NT2/D1 (cell line): ENCODE measurements around the gene RBP5.

ENCODE experiments used
- DNase-seq: peaks from one replicate; pipeline ENCODE4 v3.0.0-alpha.2; 2011; ENCODE audit warnings: low read depth, low spot score
- H3K27me3 ChIP-seq: 2 replicates; pipeline ENCODE4 v1.6.0; 2011; ENCODE audit warnings: mild to moderate bottlenecking; ENCODE audit not compliant: insufficient read length, insufficient read depth
- H3K36me3 ChIP-seq: 2 replicates; pipeline ENCODE4 v1.6.1; 2011; ENCODE audit warnings: mild to moderate bottlenecking, low read length, mixed read lengths; ENCODE audit not compliant: insufficient read depth, insufficient read length
- H3K4me1 ChIP-seq: 2 replicates; pipeline ENCODE4 v1.5.1; 2011; ENCODE audit not compliant: insufficient read depth, insufficient read length
- H3K4me3 ChIP-seq: 2 replicates; pipeline ENCODE4 v1.5.1; 2011; ENCODE audit warnings: low read depth; ENCODE audit not compliant: insufficient read length
- H3K9ac ChIP-seq: 2 replicates; pipeline ENCODE4 v1.6.0; 2011; ENCODE audit warnings: low read depth; ENCODE audit not compliant: insufficient read length
- H3K9me3 ChIP-seq: 2 replicates; pipeline ENCODE4 v1.5.1; 2011; ENCODE audit warnings: mild to moderate bottlenecking, low read length; ENCODE audit not compliant: insufficient read depth
- SUZ12 ChIP-seq: IDR thresholded peaks from 2 replicates; pipeline ENCODE4 v1.6.1; 2011; ENCODE audit not compliant: insufficient read length, insufficient read depth; ENCODE audit errors: extremely low read depth
- YY1 ChIP-seq: IDR thresholded peaks from 2 replicates; pipeline ENCODE4 v1.6.1; 2011; ENCODE audit not compliant: insufficient read length, insufficient read depth
- ZNF274 ChIP-seq: IDR thresholded peaks from 2 replicates; pipeline ENCODE4 v1.6.1; 2011; ENCODE audit warnings: mild to moderate bottlenecking, low read depth, low read length

The RBP5 gene

DNA sequence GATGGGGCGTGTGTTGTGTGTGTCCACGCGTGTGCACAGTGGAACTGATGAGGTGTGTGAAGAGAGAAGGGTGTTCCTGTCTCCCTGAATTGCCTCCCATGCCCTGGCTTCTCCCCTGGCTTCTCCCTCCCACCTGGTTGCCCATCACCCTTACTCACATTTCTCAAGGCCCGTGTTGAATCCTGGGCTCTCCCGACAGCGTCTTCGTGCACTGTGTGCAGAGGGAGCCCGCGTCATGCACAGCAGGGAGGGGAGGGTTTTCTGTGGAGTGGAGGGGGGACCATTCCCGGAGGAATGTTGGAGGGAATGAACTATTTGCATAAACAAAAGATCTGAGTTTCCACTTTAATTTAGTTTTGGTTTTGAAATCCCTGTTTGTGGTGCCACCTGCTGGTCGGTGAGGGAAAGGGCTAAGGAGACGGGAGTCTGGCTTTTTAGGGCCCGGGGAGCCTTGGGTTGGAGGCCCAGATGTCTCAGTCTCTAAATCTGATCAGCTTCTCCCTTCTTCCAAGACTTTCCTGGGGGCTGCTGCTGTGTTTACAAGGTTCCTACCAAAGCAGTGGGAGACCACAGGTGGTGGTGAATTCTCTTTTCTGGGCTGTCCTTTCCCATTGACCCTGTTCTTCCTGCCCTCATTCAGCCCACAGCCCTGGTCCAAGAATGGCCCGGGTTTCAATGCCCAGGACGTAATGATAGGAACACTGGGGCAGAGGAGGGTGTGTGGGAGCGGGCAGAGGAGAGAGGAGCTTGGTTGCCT lies 36.3 kb downstream of the RBP5 start, which contains the start of gene C1R:
TSS of gene C1R (minus strand) at position 217 of the 757 bp plus-strand sequence. CDS start at position 160, 57 bp downstream.
- H3K36me3 ChIP-seq: no peaks in the 10 kb centered on the region
- H3K4me3 ChIP-seq: no peak within 1 kb of the TSS
- no peaks in the 10 kb centered on the region for H3K27me3 ChIP-seq
- no peak for TF ChIP-seq ZNF274
- no peak for TF ChIP-seq YY1
- no peak for TF ChIP-seq SUZ12
- no peaks in the 10 kb centered on the region for H3K9me3 ChIP-seq
- H3K4me1 ChIP-seq: peaks cover 49% of the 10 kb centered on the region
- peak within 1 kb of the TSS; percentile 5 for H3K9ac ChIP-seq
- DNase-seq: peak; percentile 86

DNA sequence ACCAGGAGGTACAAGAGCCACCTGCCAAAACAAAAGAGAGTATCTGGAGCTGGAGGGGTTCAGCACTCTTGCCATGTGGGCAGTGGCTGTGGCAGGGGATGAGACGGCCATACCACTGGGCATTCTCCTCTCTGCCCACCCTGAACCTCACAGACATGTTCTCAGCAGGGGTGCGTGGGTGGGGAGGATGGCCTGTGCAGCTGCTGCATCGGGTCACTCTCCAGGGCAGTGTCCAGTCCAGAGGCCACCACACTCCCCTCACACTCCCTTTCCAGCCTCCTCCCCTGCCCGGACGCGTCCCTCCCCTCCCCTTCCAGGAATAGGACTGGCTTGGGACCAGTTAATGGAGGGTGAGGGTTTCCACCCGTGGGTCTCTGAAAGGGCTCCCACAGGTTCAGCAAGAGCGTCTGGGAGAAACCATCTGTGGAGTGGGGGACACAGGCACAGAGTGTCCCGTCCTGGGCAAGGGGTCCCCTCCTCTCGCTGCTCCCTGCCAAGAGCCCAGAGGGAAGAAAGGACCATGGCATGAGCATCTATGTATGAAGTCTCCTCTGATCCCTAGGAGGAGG lies 36.9 kb downstream of the RBP5 start:
- Histone ChIP-seq H3K4me1 (peaks cover 46% of the 10 kb centered on the region), H3K9me3 (no peaks in the 10 kb centered on the region), H3K4me3 (no peak overlapping the region), H3K9ac (no peak overlapping the region), H3K27me3 (no peaks in the 10 kb centered on the region), H3K36me3 (no peaks in the 10 kb centered on the region)
- no peak for TF ChIP-seq ZNF274
- TF ChIP-seq YY1: no peak
- no peak for TF ChIP-seq SUZ12
- no peak for DNase-seq

DNA sequence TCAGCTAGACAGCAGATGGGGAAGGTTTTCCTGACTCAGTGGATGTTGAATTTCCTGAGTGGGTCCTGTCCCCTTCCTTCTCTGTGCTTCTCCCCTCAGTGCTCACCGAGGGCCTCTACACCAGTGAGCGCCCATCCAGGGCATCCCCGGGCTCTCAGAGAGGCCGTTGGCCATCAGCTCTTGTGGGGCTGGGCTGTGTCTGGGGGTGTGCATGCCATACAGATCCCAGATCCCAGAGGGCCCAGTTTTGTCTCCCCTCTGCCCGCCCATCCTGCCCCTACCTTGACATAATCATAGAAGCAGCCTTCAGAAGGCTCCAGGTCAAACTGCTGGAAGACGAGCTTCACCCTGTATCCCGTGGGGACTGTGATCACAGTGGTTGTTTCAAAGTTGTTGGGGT lies 37.5 kb downstream of the RBP5 start:
- no peaks in the 10 kb centered on the region for H3K27me3 ChIP-seq
- TF ChIP-seq YY1 (no peak), ZNF274 (no peak), SUZ12 (no peak)

DNA sequence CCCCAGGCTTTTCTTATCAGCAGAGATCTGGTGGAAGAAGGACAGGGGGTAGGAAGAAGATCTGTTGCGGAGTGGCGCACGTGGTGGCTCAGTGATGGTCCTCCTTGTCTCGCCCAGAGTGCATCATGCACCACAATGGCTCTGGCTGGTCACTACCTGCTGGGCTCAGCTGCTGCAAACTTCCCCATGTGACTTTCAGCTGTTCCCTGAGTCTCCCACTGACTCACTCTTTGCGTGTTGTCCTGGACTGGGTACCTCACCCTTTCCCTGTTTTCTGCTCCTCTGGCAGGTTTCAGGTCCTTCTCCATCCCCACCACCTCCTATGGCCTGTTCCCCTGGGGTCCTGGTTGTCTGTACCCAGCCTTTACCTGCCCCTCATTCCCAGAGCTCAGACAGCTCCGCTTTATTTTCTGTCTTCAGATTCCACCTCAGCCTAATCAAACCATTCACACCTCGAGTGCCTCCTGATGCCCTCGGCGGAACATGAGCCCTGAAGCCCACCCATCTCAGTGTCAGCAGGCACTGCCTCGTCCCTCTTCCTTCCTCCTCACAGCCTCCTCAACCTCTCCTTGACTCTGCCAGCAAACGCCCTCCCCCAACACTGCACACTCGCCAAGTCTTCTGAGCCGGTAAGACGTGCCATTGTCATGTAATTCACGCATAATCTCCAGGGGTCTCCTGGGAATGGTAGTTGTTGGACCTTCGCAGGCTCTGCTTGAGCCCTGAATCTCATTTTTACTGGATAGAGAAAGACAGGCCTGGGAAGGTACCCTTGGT lies 38.3 kb downstream of the RBP5 start:
- Histone ChIP-seq H3K9me3 (no peaks in the 10 kb centered on the region), H3K4me3 (no peak overlapping the region), H3K9ac (peak overlapping the region; percentile 32), H3K36me3 (no peaks in the 10 kb centered on the region), H3K4me1 (peaks cover 36% of the 10 kb centered on the region), H3K27me3 (no peaks in the 10 kb centered on the region)
- TF ChIP-seq ZNF274: no peak
- no peak for TF ChIP-seq YY1
- DNase-seq: peak; percentile 99

More for the DNA sequence above, 37.5 kb downstream of the RBP5 start:
- DNase-seq: no peak
- H3K9ac ChIP-seq: peak overlapping the region; percentile 32
- no peak overlapping the region for H3K4me3 ChIP-seq
- no peaks in the 10 kb centered on the region for H3K9me3 ChIP-seq
- no peaks in the 10 kb centered on the region for H3K36me3 ChIP-seq
- H3K4me1 ChIP-seq: peaks cover 41% of the 10 kb centered on the region

DNA sequence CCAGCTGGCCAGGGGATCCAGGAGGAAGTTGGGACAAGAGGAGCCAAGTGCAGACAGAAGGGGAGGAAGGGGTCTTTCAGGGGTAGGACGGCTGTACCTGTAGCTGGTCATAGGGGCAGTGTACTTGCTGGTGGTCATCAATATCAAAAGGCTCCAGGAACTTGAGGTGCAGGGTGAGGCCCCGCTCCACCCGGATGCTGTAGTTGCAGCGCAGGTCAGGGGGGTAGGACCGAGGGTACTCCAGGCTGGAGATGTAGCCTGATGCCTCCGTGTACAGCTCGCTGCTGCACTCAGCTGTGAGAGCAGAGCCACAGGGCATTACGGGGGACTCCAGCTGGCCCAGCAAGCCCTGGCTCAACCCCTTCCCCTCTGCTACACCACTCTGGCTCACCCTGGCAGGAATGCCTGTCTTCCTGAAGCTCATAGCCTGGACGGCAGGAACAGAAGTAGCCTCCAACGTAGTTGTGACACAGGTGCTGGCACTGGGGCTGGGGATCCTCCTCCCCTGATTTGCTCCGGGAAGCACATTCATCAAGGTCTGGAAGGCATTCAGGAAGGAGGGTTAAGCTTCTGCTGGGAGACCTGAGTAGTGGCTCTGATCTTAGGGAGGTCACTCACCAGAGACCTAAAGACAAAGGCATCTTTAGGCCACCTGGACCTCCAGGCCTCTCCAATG lies 39.4 kb downstream of the RBP5 start:
- H3K27me3 ChIP-seq: no peaks in the 10 kb centered on the region
- H3K9me3 ChIP-seq: peaks cover 8% of the 10 kb centered on the region; the same call in 1 of the 2 replicates
- no peak for DNase-seq
- no peak overlapping the region for H3K4me3 ChIP-seq
- TF ChIP-seq YY1 (no peak), ZNF274 (no peak), SUZ12 (no peak)
- no peak overlapping the region for H3K9ac ChIP-seq
- no peaks in the 10 kb centered on the region for H3K36me3 ChIP-seq
- H3K4me1 ChIP-seq: peaks cover 35% of the 10 kb centered on the region

DNA sequence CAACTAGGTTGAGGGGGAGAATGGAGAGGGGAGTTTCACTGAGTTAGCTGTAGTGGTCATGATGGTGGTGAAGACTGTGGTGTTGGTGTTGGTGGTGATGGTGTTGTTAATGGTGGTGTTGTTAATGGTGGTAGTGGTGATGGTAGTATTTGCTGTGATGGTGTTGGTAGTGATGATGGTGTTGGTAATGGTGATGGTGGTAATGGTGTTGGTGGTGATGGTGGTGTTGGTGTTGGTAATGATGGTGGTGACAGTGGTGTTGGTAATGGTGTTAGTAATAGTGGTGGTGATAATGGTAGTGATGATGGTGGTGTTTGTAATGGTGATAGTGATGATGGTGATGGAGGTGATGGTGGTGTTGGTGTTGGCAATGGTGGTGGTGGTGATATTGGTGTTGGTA lies 45.6 kb downstream of the RBP5 start:
- Histone ChIP-seq H3K4me1 (no peaks in the 10 kb centered on the region), H3K9me3 (peaks cover 8% of the 10 kb centered on the region; the same call in 1 of the 2 replicates), H3K4me3 (no peak overlapping the region), H3K36me3 (no peaks in the 10 kb centered on the region), H3K9ac (no peak overlapping the region), H3K27me3 (no peaks in the 10 kb centered on the region)
- TF ChIP-seq SUZ12 (no peak), ZNF274 (no peak), YY1 (no peak)
- no peak for DNase-seq

DNA sequence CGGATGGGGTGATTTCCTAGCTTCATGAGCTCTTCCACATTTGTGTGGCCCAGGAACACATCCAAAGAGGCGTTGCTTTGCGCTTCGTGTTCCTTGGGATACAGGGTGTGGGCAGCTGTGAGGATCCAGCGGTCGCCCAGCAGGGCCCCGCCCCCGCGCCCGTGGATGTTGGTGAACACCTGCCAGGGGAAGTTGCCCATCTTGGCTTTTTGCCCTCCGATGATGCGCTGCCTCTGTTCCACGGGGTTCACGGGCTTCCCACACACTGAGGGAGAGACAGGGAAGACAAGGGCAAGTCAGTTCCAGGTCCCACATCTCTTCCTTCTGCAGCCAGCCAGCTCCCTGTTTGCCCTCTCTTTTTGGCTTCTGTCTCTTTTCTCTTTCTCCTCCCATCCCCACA lies 47.7 kb downstream of the RBP5 start:
- Histone ChIP-seq H3K4me3 (no peak overlapping the region), H3K27me3 (peaks cover 2% of the 10 kb centered on the region)
- TF ChIP-seq ZNF274 (no peak), YY1 (no peak), SUZ12 (no peak)

More for the DNA sequence above, 47.7 kb downstream of the RBP5 start:
- no peak overlapping the region for H3K9ac ChIP-seq
- H3K4me1 ChIP-seq: no peaks in the 10 kb centered on the region
- peaks cover 8% of the 10 kb centered on the region; the same call in 1 of the 2 replicates for H3K9me3 ChIP-seq
- DNase-seq: no peak
- no peaks in the 10 kb centered on the region for H3K36me3 ChIP-seq
